HepG2 (cell line): ENCODE results near the gene SLC22A23. TPM values are rescaled to one million over a fixed set of nuclear protein-coding genes. Genes with fewer than 3 reads are reported as not detected.

ENCODE experiments used
- ARID2 ChIP-seq: sonication (generic); formaldehyde crosslinking; IDR thresholded peaks from 2 replicates; pipeline ENCODE4 v1.8.1; 2022; ENCODE audit warnings: mild to moderate bottlenecking, missing genetic modification reagents, borderline replicate concordance
- ARID5B ChIP-seq: IDR thresholded peaks from 2 replicates; pipeline ENCODE4 v1.4.0; 2020; ENCODE audit warnings: mild to moderate bottlenecking, missing genetic modification reagents
- CREBL2 ChIP-seq: sonication (generic); formaldehyde crosslinking; IDR thresholded peaks from 2 replicates; pipeline ENCODE4 v1.8.1; 2023; ENCODE audit warnings: missing genetic modification reagents, mild to moderate bottlenecking, borderline replicate concordance
- FOXA3 ChIP-seq: IDR thresholded peaks from 2 replicates; pipeline ENCODE4 v1.6.1; 2016; ENCODE audit warnings: missing genetic modification reagents, missing compliant biosample characterization
- HOXA3 ChIP-seq: sonication (generic); formaldehyde crosslinking; IDR thresholded peaks from 2 replicates; pipeline ENCODE4 v1.5.0; 2020; ENCODE audit warnings: missing genetic modification reagents
- JUND ChIP-seq: sonication (generic); formaldehyde crosslinking; IDR thresholded peaks from 2 replicates; pipeline ENCODE4 v1.8.0; 2022; ENCODE audit warnings: mild to moderate bottlenecking, missing genetic modification reagents
- KDM3A ChIP-seq: IDR thresholded peaks from 2 replicates; pipeline ENCODE4 v1.6.1; 2018; ENCODE audit warnings: low read depth, missing compliant biosample characterization
- MED1 ChIP-seq: sonication (generic); formaldehyde crosslinking; IDR thresholded peaks from 2 replicates; pipeline ENCODE4 v1.4.0; 2020; ENCODE audit warnings: missing genetic modification reagents
- NKX3-1 ChIP-seq: sonication (generic); formaldehyde crosslinking; IDR thresholded peaks from 2 replicates; pipeline ENCODE4 v1.5.0; 2020; ENCODE audit warnings: missing genetic modification reagents
- SIX1 ChIP-seq: sonication (generic); formaldehyde crosslinking; IDR thresholded peaks from 2 replicates; pipeline ENCODE4 v1.4.0; 2020; ENCODE audit warnings: missing genetic modification reagents, borderline replicate concordance
- SOX5 ChIP-seq: IDR thresholded peaks from 2 replicates; pipeline ENCODE4 v1.6.1; 2016; ENCODE audit warnings: borderline replicate concordance
- SP5 ChIP-seq: IDR thresholded peaks from 2 replicates; pipeline ENCODE4 v1.6.1; 2016; ENCODE audit warnings: low read depth, borderline replicate concordance
- WIZ ChIP-seq: sonication (generic); formaldehyde crosslinking; IDR thresholded peaks from 2 replicates; pipeline ENCODE4 v1.5.1; 2020; ENCODE audit warnings: mild to moderate bottlenecking, missing genetic modification reagents
- ZBTB25 ChIP-seq: IDR thresholded peaks from 2 replicates; pipeline ENCODE4 v1.6.1; 2018; ENCODE audit warnings: missing genetic modification reagents
- ZNF251 ChIP-seq: sonication (generic); formaldehyde crosslinking; IDR thresholded peaks from 2 replicates; pipeline ENCODE4 v1.9.0; 2021; ENCODE audit warnings: mild to moderate bottlenecking, missing genetic modification reagents
- ZNF264 ChIP-seq: sonication (generic); formaldehyde crosslinking; IDR thresholded peaks from 2 replicates; pipeline ENCODE4 v1.4.0; 2020; ENCODE audit warnings: missing genetic modification reagents
- ZNF549 ChIP-seq: sonication (generic); formaldehyde crosslinking; IDR thresholded peaks from 2 replicates; pipeline ENCODE4 v1.5.0; 2020; ENCODE audit warnings: missing genetic modification reagents
- ZNF614 ChIP-seq: IDR thresholded peaks from 2 replicates; pipeline ENCODE4 v1.6.1; 2018; ENCODE audit warnings: missing biosample characterization, missing genetic modification reagents, inconsistent platforms, borderline replicate concordance
- ZNF691 ChIP-seq: sonication (generic); formaldehyde crosslinking; IDR thresholded peaks from 2 replicates; pipeline ENCODE4 v1.4.0; 2020; ENCODE audit warnings: missing genetic modification reagents, low read depth, mild to moderate bottlenecking, borderline replicate concordance
- ZNF710 ChIP-seq: sonication (generic); formaldehyde crosslinking; IDR thresholded peaks from 2 replicates; pipeline ENCODE4 v1.5.0; 2020; ENCODE audit warnings: mild to moderate bottlenecking, missing genetic modification reagents, borderline replicate concordance
- ZNF772 ChIP-seq: sonication (generic); formaldehyde crosslinking; IDR thresholded peaks from 2 replicates; pipeline ENCODE4 v1.5.0; 2020; ENCODE audit warnings: mild to moderate bottlenecking, missing genetic modification reagents
- polyA plus RNA-seq, 8 experiments: library from polyadenylated mRNA; depleted of rRNA in 3 of 8; stranded (reverse) in 7 of 8; unstranded in 1 of 8; fragments of >200 nt; fragmentation: Illumina TruSeq in 4 of 8; extraction: Trizol in 4 of 8; gene quantifications; 2 replicates each; pipeline versions ENCODE4 v1.2.1 to v1.2.3, GENCODE V29; 2011 to 2016; ENCODE audit warnings: low read depth in 4 of 8, missing spikeins in 1 of 8, mixed read lengths in 1 of 8; ENCODE audit not compliant: insufficient read depth in 1 of 8
- total RNA-seq, 5 experiments: library from RNA; depleted of rRNA; stranded (reverse); fragments of >200 nt; fragmentation: Illumina TruSeq; extraction: Trizol; gene quantifications; 2 replicates each; pipeline ENCODE4 v1.2.3, GENCODE V29; 2016; ENCODE audit warnings: low read depth in 1 of 5

SLC22A23 gene
- total and polyA plus RNA-seq, 2 of the 13 experiments (the other 11 are each of a cell fraction or from before 2014, with no cell fraction given): 11.8 to 17.5 TPM

- peak; percentile 58; the same call in 1 of the 2 replicates for TF ChIP-seq ZNF710
- no peak for TF ChIP-seq ZBTB25
- peak; percentile 76 for TF ChIP-seq ARID5B (CRISPR knock-in tag)
- peak; percentile 21; the same call in 1 of the 2 replicates for TF ChIP-seq SOX5 (CRISPR knock-in tag)
- no peak for TF ChIP-seq ARID2 (CRISPR knock-in tag)
- TF ChIP-seq ZNF772 (CRISPR knock-in tag): no peak
- no peak for TF ChIP-seq ZNF251 (CRISPR knock-in tag)
- no peak for TF ChIP-seq ZNF691
- 0 out of 2 replicates have a peak, but pooled peaks have one; percentile 31 for TF ChIP-seq ZNF264
- 0 out of 2 replicates have a peak, but pooled peaks have one; percentile 37 for TF ChIP-seq SIX1 (CRISPR knock-in tag)
- no peak for TF ChIP-seq WIZ (CRISPR knock-in tag)
- TF ChIP-seq SP5 (CRISPR knock-in tag): no peak
- 0 out of 2 replicates have a peak, but pooled peaks have one; percentile 17 for TF ChIP-seq FOXA3
- 0 out of 2 replicates have a peak, but pooled peaks have one; percentile 55 for TF ChIP-seq CREBL2 (CRISPR knock-in tag)
- no peak for TF ChIP-seq JUND
- no peak for TF ChIP-seq KDM3A (CRISPR knock-in tag)
- no peak; the same call in 1 of the 2 replicates for TF ChIP-seq ZNF614 (CRISPR knock-in tag)
- 0 out of 2 replicates have a peak, but pooled peaks have one; percentile 33 for TF ChIP-seq NKX3-1 (CRISPR knock-in tag)
- TF ChIP-seq MED1: peak; percentile 50; the same call in 1 of the 2 replicates
- peak; percentile 54; the same call in 1 of the 2 replicates for TF ChIP-seq HOXA3 (CRISPR knock-in tag)
- no peak for TF ChIP-seq ZNF549
These were observed 37.1 kb downstream of the SLC22A23 start (continued) for GRCh38 chr6:3419624-3420272.
